Endothelial cell of umbilical vein (primary cell): ENCODE measurements around the gene CACNG5. TPM values are rescaled to one million over a fixed set of nuclear protein-coding genes. Genes with fewer than 3 reads are reported as not detected.
"Not testable (repeated sequence)": the region's sequence is repeated elsewhere in the genome, so short reads cannot be mapped to it uniquely, and the experiment has no call there.

ENCODE experiments used
- BruUV-seq: library from RNA; stranded (reverse); fragments of 400-500 nt; replicated peaks from 2 replicates; lab custom pipeline; 2021; lab: Mats Ljungman, UMichigan
- CTCF ChIA-PET: fragments of 300-600, 350-600 bp; sonication (Branson Sonifier 250); formaldehyde crosslinking; loops from one replicate; lab custom pipeline; 2021; ENCODE audit warnings: antibody characterized with exemption, inconsistent platforms; lab: Charles Lee
- POLR2A ChIA-PET: fragments of 300-600, 350-600 bp; sonication (Branson Sonifier 250); formaldehyde crosslinking; loops from one replicate; lab custom pipeline; 2021; ENCODE audit warnings: antibody characterized with exemption, inconsistent platforms; lab: Charles Lee
- DNase-seq: peaks from one replicate; pipeline ENCODE4 v3.0.0-alpha.2; 2011; ENCODE audit warnings: low read depth, low spot score
- FAIRE-seq: peaks from 2 replicates; lab custom pipeline; 2011; peaks lifted over from hg19 to GRCh38; lab: Jason Lieb, UNC
- H2AFZ ChIP-seq: 2 replicates; pipeline ENCODE4 v1.6.0; 2012; ENCODE audit warnings: low read depth, low read length, control low read depth, inconsistent platforms
- H3K27ac ChIP-seq: 2 replicates; pipeline ENCODE4 v1.5.1; 2011; ENCODE audit warnings: low read depth, mild to moderate bottlenecking, control low read depth, low read length, moderate library complexity; ENCODE audit not compliant: insufficient read depth
- H3K27me3 ChIP-seq, 2 experiments: 2 replicates each; pipeline versions ENCODE4 v1.6.0 to v1.6.1; 2011; ENCODE audit warnings: low read length in 2 of 2, mixed read lengths in 1 of 2; ENCODE audit not compliant: control insufficient read depth in 2 of 2, insufficient read depth in 2 of 2
- H3K36me3 ChIP-seq, 2 experiments: 2 replicates in 1 of 2; 3 replicates in 1 of 2; pipeline ENCODE4 v1.5.1; 2011; ENCODE audit warnings: low read length in 2 of 2, mild to moderate bottlenecking in 1 of 2, moderate library complexity in 1 of 2; ENCODE audit not compliant: control insufficient read depth in 2 of 2, insufficient read depth in 2 of 2; ENCODE audit errors: extremely low read depth in 1 of 2
- H3K4me1 ChIP-seq: 3 replicates; pipeline ENCODE4 v1.5.1; 2011; ENCODE audit warnings: mild to moderate bottlenecking, low read length; ENCODE audit not compliant: control insufficient read depth, insufficient read depth; ENCODE audit errors: extremely low read depth
- H3K4me2 ChIP-seq: 2 replicates; pipeline ENCODE4 v1.6.1; 2011; ENCODE audit warnings: low read length, control low read depth, mixed read lengths; ENCODE audit not compliant: insufficient read depth
- H3K4me3 ChIP-seq, 3 experiments: fragments of 200-600 bp in 1 of 3; sonication (generic), shearing (Covaris generic) in 1 of 3; replicated peaks in 1 of 3; 2 replicates each; pipeline ENCODE4 v1.5.1; 2011 to 2016; ENCODE audit warnings: control low read depth in 3 of 3, low read length in 3 of 3, mild to moderate bottlenecking in 2 of 3, inconsistent platforms in 1 of 3, low read depth in 1 of 3, moderate library complexity in 1 of 3; ENCODE audit not compliant: insufficient read depth in 1 of 3
- H3K79me2 ChIP-seq: 2 replicates; pipeline ENCODE4 v1.6.0; 2012; ENCODE audit warnings: low read length, inconsistent platforms; ENCODE audit not compliant: control insufficient read depth, insufficient read depth
- H3K9ac ChIP-seq: replicated peaks from 2 replicates; pipeline ENCODE3; 2011; ENCODE audit warnings: low read length, control low read depth; ENCODE audit not compliant: insufficient read depth; ENCODE audit errors: extremely low read depth
- H3K9me1 ChIP-seq: replicated peaks from 3 replicates; pipeline ENCODE4 v1.6.0; 2011; ENCODE audit warnings: mild to moderate bottlenecking, low read length; ENCODE audit not compliant: control insufficient read depth, insufficient read depth; ENCODE audit errors: extremely low read depth
- H3K9me3 ChIP-seq: replicated peaks from 2 replicates; pipeline ENCODE4 v1.5.1; 2012; ENCODE audit warnings: low read length, inconsistent platforms; ENCODE audit not compliant: control insufficient read depth, insufficient read depth
- H4K20me1 ChIP-seq: replicated peaks from 2 replicates; pipeline ENCODE3; 2011; ENCODE audit warnings: mild to moderate bottlenecking, low read length; ENCODE audit not compliant: control insufficient read depth, insufficient read depth; ENCODE audit errors: extremely low read depth
- CTCF ChIP-seq, 2 donors: IDR thresholded peaks; 1 replicate in 1 of 2; 2 replicates in 1 of 2; pipeline ENCODE4 v1.5.1; 2011; ENCODE audit warnings: low read length in 2 of 2, mild to moderate bottlenecking in 2 of 2, moderate library complexity in 2 of 2, control low read depth in 1 of 2, inconsistent platforms in 1 of 2, low read depth in 1 of 2; ENCODE audit not compliant: insufficient read depth in 1 of 2; ENCODE audit errors: extremely low read depth in 1 of 2
- EZH2 ChIP-seq: IDR thresholded peaks from 2 replicates; pipeline ENCODE4 v1.6.1; 2012; ENCODE audit warnings: borderline replicate concordance, low read depth, mild to moderate bottlenecking, moderate library complexity, low read length, inconsistent platforms; ENCODE audit not compliant: severe bottlenecking
- FOS ChIP-seq: IDR thresholded peaks from 2 replicates; pipeline ENCODE4 v1.6.1; 2011; ENCODE audit warnings: mild to moderate bottlenecking, low read length, moderate library complexity, borderline replicate concordance; ENCODE audit not compliant: insufficient read depth
- GATA2 ChIP-seq: IDR thresholded peaks from 2 replicates; pipeline ENCODE4 v1.7.0; 2011; ENCODE audit warnings: low read depth, mild to moderate bottlenecking, moderate library complexity, mixed read lengths, low read length; ENCODE audit not compliant: insufficient read length, insufficient read depth
- JUN ChIP-seq: IDR thresholded peaks from 2 replicates; pipeline ENCODE4 v1.6.1; 2011; ENCODE audit warnings: borderline replicate concordance, low read depth; ENCODE audit not compliant: insufficient read length, insufficient read depth
- MAX ChIP-seq: IDR thresholded peaks from 2 replicates; pipeline ENCODE4 v1.6.1; 2011; ENCODE audit not compliant: insufficient read depth, insufficient read length
- MYC ChIP-seq: IDR thresholded peaks from one replicate; pipeline ENCODE4 v1.6.1; 2011; ENCODE audit warnings: mild to moderate bottlenecking, low read depth, low read length
- POLR2A ChIP-seq: IDR thresholded peaks from 2 replicates; pipeline ENCODE4 v1.6.1; 2012; ENCODE audit warnings: low read depth, mild to moderate bottlenecking, control low read depth, low read length
- POLR2AphosphoS5 ChIP-seq: IDR thresholded peaks from 2 replicates; pipeline ENCODE4 v1.6.1; 2012; ENCODE audit warnings: low read depth, mild to moderate bottlenecking, control low read depth, low read length, moderate library complexity; ENCODE audit not compliant: insufficient read depth
- dilution Hi-C: fragments of 300-500 bp; cut with MboI; formaldehyde crosslinking; loops from one replicate; pipeline ENCODE4 v1.15.0; 2019; ENCODE audit warnings: low sequenced_read_pairs; ENCODE audit not compliant: extremely low pct_ligation_motif_present
- intact Hi-C: fragments of 100-400 bp; cut with micrococcal nuclease; formaldehyde crosslinking; loops from one replicate; pipeline ENCODE4 v1.10.0; 2022
- polyA plus RNA-seq, 4 experiments: library from polyadenylated mRNA; depleted of rRNA in 3 of 4; stranded (reverse) in 3 of 4; unstranded in 1 of 4; fragments of >200 nt; gene quantifications; 2 replicates each; pipeline versions ENCODE4 v1.2.1 to v1.2.3, GENCODE V29; 2011 to 2012; ENCODE audit warnings: missing spikeins in 1 of 4
- total RNA-seq: library from RNA; stranded (reverse); gene quantifications from 2 replicates; pipeline ENCODE4 v1.2.3, GENCODE V29; 2021

CACNG5 gene
- total and polyA plus RNA-seq, 2 donors (not counting 3 experiments of a cell fraction or from before 2014, with no cell fraction given) = not detected

- TF ChIP-seq FOS (no peak), EZH2 (no peak), JUN (no peak), MAX (no peak), GATA2 (no peak), CTCF (IDR thresholded peaks at IDR 0.05; ENCODE audit: extremely low read depth in 1 of 2, insufficient read depth in 1 of 2, low read depth in 1 of 2, low read length in 2 of 2) (no peak), POLR2A (no peak), MYC (no peak), POLR2AphosphoS5 (no peak)
- no peak for FAIRE-seq
- Histone ChIP-seq H3K9me3 (no peaks in the 10 kb centered on the region), H3K9me1 (no peaks in the 10 kb centered on the region), H3K4me3 (no peak overlapping the region), H3K27me3 (peaks cover 2 to 3% of the 10 kb centered on the region in 2 experiments), H2AFZ (no peak overlapping the region), H3K4me2 (no peak overlapping the region), H3K4me1 (peaks cover 6% of the 10 kb centered on the region), H4K20me1 (no peaks in the 10 kb centered on the region), H3K9ac (no peak overlapping the region), H3K27ac (no peak overlapping the region), H3K79me2 (no peaks in the 10 kb centered on the region), H3K36me3 (no peaks in the 10 kb centered on the region)
- no TSS peak for BruUV-seq
- intact Hi-C loops (loop anchor here (10.0 kb wide), 1 partner anchor 1666 kb away; no protein-coding TSS in a partner anchor), dilution Hi-C loops (no loop called here)
- DNase-seq = peak; percentile 6
- ChIA-PET POLR2A (no interaction called here), CTCF (interaction anchor here (0.7 to 2.1 kb wide), 19 partner anchors 8 to 698 kb away, joined by 3 to 27 read pairs (median 4); no protein-coding TSS in a partner anchor)
Observed at GRCh38 chr17:66900126-66901010, 65.5 kb downstream of the CACNG5 start.

GRCh38 chr17:66903296-66903695 is 68.4 kb downstream of the CACNG5 start:
- FAIRE-seq, H3K9me3 ChIP-seq, H3K9me1 ChIP-seq, H3K4me3 ChIP-seq, H3K4me1 ChIP-seq, H4K20me1 ChIP-seq, H3K27ac ChIP-seq, POLR2A ChIA-PET, H3K4me2 ChIP-seq, H3K27me3 ChIP-seq, H3K79me2 ChIP-seq, dilution Hi-C loops, DNase-seq, BruUV-seq, H2AFZ ChIP-seq, H3K9ac ChIP-seq, H3K36me3 ChIP-seq: not testable (repeated sequence)
- CTCF ChIA-PET = interaction anchor here (2.1 kb wide), 1 partner anchor 175 kb away, joined by 8 read pairs; no protein-coding TSS in a partner anchor
- intact Hi-C loops = loop anchor here (10.0 kb wide), 1 partner anchor 1668 kb away; no protein-coding TSS in a partner anchor
